IMR-90 (cell line): ENCODE results near the gene SELENBP1. TPM values are rescaled to one million over a fixed set of nuclear protein-coding genes. Genes with fewer than 3 reads are reported as not detected.

Source experiments
- ATAC-seq: fragments of 200-7000 bp; cut with Tn5 transposase; 2 replicates; pipeline ENCODE4 v1.9.1; 2020; ENCODE audit warnings: low read depth, mild to moderate bottlenecking, moderate library complexity
- BruUV-seq: library from RNA; stranded (reverse); fragments of 400-500 nt; replicated peaks from 2 replicates; lab custom pipeline; 2021; lab: Mats Ljungman, UMichigan
- CTCF ChIA-PET: fragments of 300-600 bp; formaldehyde crosslinking; extraction: SDS; loops from one replicate; lab custom pipeline; 2021; ENCODE audit warnings: antibody characterized with exemption; lab: Yijun Ruan, JAX
- POLR2A ChIA-PET: fragments of 300-600 bp; sonication (Branson Sonifier 250); formaldehyde crosslinking; loops from one replicate; lab custom pipeline; 2022; ENCODE audit warnings: antibody characterized with exemption; ENCODE audit not compliant: unreplicated experiment; lab: Charles Lee
- DNase-seq: peaks from one replicate; pipeline ENCODE4 v3.0.0; 2013
- H2AFZ ChIP-seq: replicated peaks from 2 replicates; pipeline ENCODE3; 2013; ENCODE audit warnings: low read length, mild to moderate bottlenecking; ENCODE audit not compliant: poor library complexity
- H2AK5ac ChIP-seq: 2 replicates; pipeline ENCODE4 v1.6.1; 2013; ENCODE audit warnings: low read depth, low read length, inconsistent platforms
- H2AK9ac ChIP-seq: replicated peaks from 2 replicates; pipeline ENCODE3; 2013; ENCODE audit warnings: mild to moderate bottlenecking, low read depth, low read length, moderate library complexity; ENCODE audit not compliant: poor library complexity
- H2BK120ac ChIP-seq: 2 replicates; pipeline ENCODE4 v1.6.1; 2013; ENCODE audit warnings: low read depth, low read length, inconsistent platforms
- H2BK15ac ChIP-seq: 3 replicates; pipeline ENCODE4 v1.6.1; 2013; ENCODE audit warnings: low read depth, low read length, inconsistent platforms
- H2BK20ac ChIP-seq: 2 replicates; pipeline ENCODE4 v1.6.1; 2013; ENCODE audit warnings: low read depth, mild to moderate bottlenecking, inconsistent platforms, low read length, moderate library complexity
- H2BK5ac ChIP-seq: 2 replicates; pipeline ENCODE4 v1.6.1; 2013; ENCODE audit warnings: mild to moderate bottlenecking, low read depth, low read length, inconsistent platforms; ENCODE audit not compliant: poor library complexity, severe bottlenecking
- H3K14ac ChIP-seq: replicated peaks from 2 replicates; pipeline ENCODE4 v1.6.1; 2013; ENCODE audit warnings: low read depth, low read length, inconsistent platforms
- H3K18ac ChIP-seq: 2 replicates; pipeline ENCODE4 v1.6.1; 2013; ENCODE audit warnings: low read depth, low read length, control low read depth
- H3K23ac ChIP-seq: 2 replicates; pipeline ENCODE4 v1.6.1; 2013; ENCODE audit warnings: low read depth, low read length, inconsistent platforms
- H3K27ac ChIP-seq: 2 replicates; pipeline ENCODE4 v1.5.1; 2013; ENCODE audit warnings: mild to moderate bottlenecking, control low read depth, low read length; ENCODE audit not compliant: insufficient read depth
- H3K27me3 ChIP-seq: 2 replicates; pipeline ENCODE4 v1.6.1; 2013; ENCODE audit warnings: low read length; ENCODE audit not compliant: control insufficient read depth, insufficient read depth
- H3K36me3 ChIP-seq: 2 replicates; pipeline ENCODE4 v1.6.1; 2013; ENCODE audit warnings: low read length, mixed read lengths; ENCODE audit not compliant: control insufficient read depth, insufficient read depth
- H3K4ac ChIP-seq: 2 replicates; pipeline ENCODE4 v1.6.1; 2013; ENCODE audit warnings: low read depth, low read length, inconsistent platforms
- H3K4me1 ChIP-seq: 2 replicates; pipeline ENCODE4 v1.6.1; 2013; ENCODE audit warnings: low read length, mixed read lengths; ENCODE audit not compliant: control insufficient read depth, insufficient read depth
- H3K4me2 ChIP-seq: 2 replicates; pipeline ENCODE4 v1.6.1; 2013; ENCODE audit warnings: low read depth, mild to moderate bottlenecking, control low read depth, low read length, moderate library complexity
- H3K4me3 ChIP-seq: 2 replicates; pipeline ENCODE4 v1.5.1; 2013; ENCODE audit warnings: low read depth, mild to moderate bottlenecking, control low read depth, low read length, moderate library complexity; ENCODE audit not compliant: insufficient read depth
- H3K56ac ChIP-seq: 2 replicates; pipeline ENCODE4 v1.6.1; 2013; ENCODE audit warnings: low read length, inconsistent platforms; ENCODE audit not compliant: insufficient read depth; ENCODE audit errors: extremely low read depth
- H3K79me1 ChIP-seq, 2 experiments: 2 replicates each; pipeline ENCODE4 v1.6.1; 2013; ENCODE audit warnings: low read length in 2 of 2, inconsistent platforms in 1 of 2, low read depth in 1 of 2
- H3K9ac ChIP-seq: 2 replicates; pipeline ENCODE4 v1.6.1; 2013; ENCODE audit warnings: low read depth, low read length, control low read depth
- H3K9me1 ChIP-seq: 2 replicates; pipeline ENCODE4 v1.6.1; 2013; ENCODE audit warnings: low read length, inconsistent platforms; ENCODE audit not compliant: insufficient read depth
- H3K9me3 ChIP-seq: 2 replicates; pipeline ENCODE4 v1.6.1; 2013; ENCODE audit warnings: low read length; ENCODE audit not compliant: control insufficient read depth, insufficient read depth
- H4K20me1 ChIP-seq: 2 replicates; pipeline ENCODE4 v1.6.1; 2013; ENCODE audit warnings: low read length, inconsistent platforms; ENCODE audit not compliant: insufficient read depth
- H4K5ac ChIP-seq: 2 replicates; pipeline ENCODE4 v1.6.1; 2013; ENCODE audit warnings: mild to moderate bottlenecking, low read depth, low read length, control low read depth
- H4K8ac ChIP-seq, 2 experiments: 2 replicates each; pipeline ENCODE4 v1.6.1; 2013; ENCODE audit warnings: low read depth in 2 of 2, low read length in 2 of 2, control low read depth in 1 of 2, inconsistent platforms in 1 of 2
- H4K91ac ChIP-seq: 2 replicates; pipeline ENCODE4 v1.6.1; 2013; ENCODE audit warnings: low read depth, low read length, inconsistent platforms; ENCODE audit not compliant: insufficient read depth
- CHD1 ChIP-seq: IDR thresholded peaks from 2 replicates; pipeline ENCODE4 v1.6.1; 2012; ENCODE audit warnings: low read depth, low read length, improper control_type of control experiment
- FOS ChIP-seq: fragments of 150-350 bp; IDR thresholded peaks from 2 replicates; pipeline ENCODE4 v1.6.1; 2016; ENCODE audit warnings: low read depth, low read length
- POLR2A ChIP-seq: IDR thresholded peaks from 2 replicates; pipeline ENCODE4 v1.6.1; 2012; ENCODE audit warnings: mild to moderate bottlenecking, low read depth, low read length
- RCOR1 ChIP-seq: IDR thresholded peaks from 2 replicates; pipeline ENCODE4 v1.6.1; 2012; ENCODE audit warnings: mild to moderate bottlenecking, low read length, improper control_type of control experiment; ENCODE audit not compliant: insufficient replicate concordance
- SMC3 ChIP-seq: fragments of 150-350 bp; IDR thresholded peaks from 2 replicates; pipeline ENCODE4 v1.6.1; 2016; ENCODE audit warnings: low read depth, mild to moderate bottlenecking, antibody characterized with exemption, low read length, moderate library complexity
- WGBS, 2 experiments: methylation state at CpG; one replicate each; pipeline versions ENCODE4 v1.1.5 to v1.1.7; 2013; ENCODE audit warnings: missing lambda C conversion rate in 2 of 2; ENCODE audit not compliant: insufficient read length in 1 of 2; ENCODE audit errors: extremely low coverage in 2 of 2; 5-methylcytosine and 5-hydroxymethylcytosine counted together
- dilution Hi-C: fragments of 300-500 bp; cut with HindIII; formaldehyde crosslinking; loops from one replicate; pipeline ENCODE4 v1.14.3; 2018; ENCODE audit warnings: low sequenced_read_pairs; ENCODE audit not compliant: unreplicated experiment
- in situ Hi-C: fragments of 300-500 bp; cut with MboI; formaldehyde crosslinking; loops from 3 replicates; pipeline ENCODE4 v1.14.3; 2019; ENCODE audit warnings: low sequenced_read_pairs, inconsistent platforms, mixed read lengths
- intact Hi-C: fragments of 100-400 bp; cut with micrococcal nuclease; formaldehyde crosslinking; loops from 2 replicates; pipeline ENCODE4 v1.10.0; 2022
- polyA plus RNA-seq, 3 experiments: library from polyadenylated mRNA; depleted of rRNA; stranded (reverse); fragments of >200 nt; gene quantifications; 2 replicates each; pipeline ENCODE4 v1.2.3, GENCODE V29; 2012; ENCODE audit warnings: low replicate concordance in 1 of 3
- total RNA-seq: library from RNA; depleted of rRNA; stranded (reverse); fragments of >200 nt; gene quantifications from 2 replicates; pipeline ENCODE4 v1.2.3, GENCODE V29; 2012
- TF ChIP-seq, protein P1 (sequence below): conservative IDR thresholded peaks from 2 replicates; pipeline ENCODE4 v1.5.1; 2012; ENCODE audit warnings: mild to moderate bottlenecking, low read depth, low read length, improper control_type of control experiment
- TF ChIP-seq, protein P2 (sequence below): fragments of 150-350 bp; IDR thresholded peaks from 2 replicates; pipeline ENCODE4 v1.6.1; 2016; ENCODE audit warnings: low read depth, mild to moderate bottlenecking, low read length, moderate library complexity, borderline replicate concordance

SELENBP1 gene
- total and polyA plus RNA-seq, 2 of the 4 experiments (the other 2 are of a cell fraction): 21.3 to 56.9 TPM

DNA sequence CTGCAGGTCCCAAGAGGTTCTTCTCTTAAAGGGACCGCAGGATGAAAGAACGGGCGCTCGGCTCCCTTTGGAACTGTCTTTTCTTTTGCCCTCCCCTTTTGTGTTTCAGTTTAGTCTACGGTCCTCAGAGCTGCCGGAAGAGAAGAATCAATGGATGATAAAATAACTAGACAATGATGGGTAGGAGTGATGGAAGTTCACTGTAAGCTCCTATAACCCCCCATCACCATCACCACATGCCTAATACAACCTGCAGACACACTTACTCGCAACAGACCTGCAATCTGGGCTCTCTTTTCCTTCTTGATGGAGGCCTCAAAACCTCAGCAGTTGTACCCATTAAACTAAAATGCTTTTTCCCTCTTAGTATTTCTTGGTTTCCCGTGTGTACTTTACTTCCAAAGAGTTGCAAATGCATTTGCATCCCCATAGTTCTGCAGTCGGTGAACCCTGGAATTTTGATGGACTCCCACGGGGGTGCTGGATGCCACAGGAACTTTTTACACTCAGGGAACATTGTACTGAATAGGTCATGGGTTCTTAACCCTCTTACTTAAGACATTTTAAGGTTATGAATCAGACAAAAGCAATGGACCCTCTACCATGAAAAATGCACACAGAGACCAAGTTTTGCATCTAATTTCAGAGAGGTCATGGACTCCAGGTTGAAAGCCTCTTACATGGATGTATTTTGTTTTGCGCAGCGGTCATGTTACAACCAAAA is 24.8 kb downstream of the SELENBP1 start:
- H3K9me1 ChIP-seq: peaks cover 10% of the 10 kb centered on the region
- peak overlapping the region; percentile 86 for H3K14ac ChIP-seq
- H2BK20ac ChIP-seq: peak overlapping the region; percentile 44
- H3K9me3 ChIP-seq: no peaks in the 10 kb centered on the region
- H3K4me2 ChIP-seq: peak overlapping the region; percentile 62
- no peak overlapping the region for H2AK9ac ChIP-seq
- dilution Hi-C loops: no loop called here
- peak overlapping the region; percentile 31; the same call in 1 of the 2 replicates for H3K27ac ChIP-seq
- H3K56ac ChIP-seq: peak overlapping the region; percentile 31; the same call in 1 of the 2 replicates
- H3K79me1 ChIP-seq: peaks cover 12 to 22% of the 10 kb centered on the region in 2 experiments
- H3K4me1 ChIP-seq: peaks cover 7% of the 10 kb centered on the region
- peak overlapping the region; percentile 50; the same call in 1 of the 2 replicates for H3K23ac ChIP-seq
- WGBS, 2 experiments: no CpG with 5 or more reads among the region's 12 CpGs
- ChIA-PET POLR2A (no interaction called here), CTCF (no interaction called here)
- peak overlapping the region; percentile 23; the same call in 1 of the 2 replicates for H4K5ac ChIP-seq
- no TSS peak for BruUV-seq
- H2BK120ac ChIP-seq: peak overlapping the region; percentile 75
- peak overlapping the region; percentile 70 for H3K4ac ChIP-seq
- intact Hi-C loops: loop anchor here (1.0 kb wide), 1 partner anchor 52 kb away; the partner anchor contains the start of gene PSMB4
- peak overlapping the region; percentile 57; the same call in 1 of the 2 replicates for H2AK5ac ChIP-seq
- TF ChIP-seq SMC3 (no peak), CHD1 (no peak), RCOR1 (no peak), FOS (no peak), POLR2A (no peak)
- TF ChIP-seq, protein P1, sequence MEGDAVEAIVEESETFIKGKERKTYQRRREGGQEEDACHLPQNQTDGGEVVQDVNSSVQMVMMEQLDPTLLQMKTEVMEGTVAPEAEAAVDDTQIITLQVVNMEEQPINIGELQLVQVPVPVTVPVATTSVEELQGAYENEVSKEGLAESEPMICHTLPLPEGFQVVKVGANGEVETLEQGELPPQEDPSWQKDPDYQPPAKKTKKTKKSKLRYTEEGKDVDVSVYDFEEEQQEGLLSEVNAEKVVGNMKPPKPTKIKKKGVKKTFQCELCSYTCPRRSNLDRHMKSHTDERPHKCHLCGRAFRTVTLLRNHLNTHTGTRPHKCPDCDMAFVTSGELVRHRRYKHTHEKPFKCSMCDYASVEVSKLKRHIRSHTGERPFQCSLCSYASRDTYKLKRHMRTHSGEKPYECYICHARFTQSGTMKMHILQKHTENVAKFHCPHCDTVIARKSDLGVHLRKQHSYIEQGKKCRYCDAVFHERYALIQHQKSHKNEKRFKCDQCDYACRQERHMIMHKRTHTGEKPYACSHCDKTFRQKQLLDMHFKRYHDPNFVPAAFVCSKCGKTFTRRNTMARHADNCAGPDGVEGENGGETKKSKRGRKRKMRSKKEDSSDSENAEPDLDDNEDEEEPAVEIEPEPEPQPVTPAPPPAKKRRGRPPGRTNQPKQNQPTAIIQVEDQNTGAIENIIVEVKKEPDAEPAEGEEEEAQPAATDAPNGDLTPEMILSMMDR: no peak
- TF ChIP-seq, protein P2, sequence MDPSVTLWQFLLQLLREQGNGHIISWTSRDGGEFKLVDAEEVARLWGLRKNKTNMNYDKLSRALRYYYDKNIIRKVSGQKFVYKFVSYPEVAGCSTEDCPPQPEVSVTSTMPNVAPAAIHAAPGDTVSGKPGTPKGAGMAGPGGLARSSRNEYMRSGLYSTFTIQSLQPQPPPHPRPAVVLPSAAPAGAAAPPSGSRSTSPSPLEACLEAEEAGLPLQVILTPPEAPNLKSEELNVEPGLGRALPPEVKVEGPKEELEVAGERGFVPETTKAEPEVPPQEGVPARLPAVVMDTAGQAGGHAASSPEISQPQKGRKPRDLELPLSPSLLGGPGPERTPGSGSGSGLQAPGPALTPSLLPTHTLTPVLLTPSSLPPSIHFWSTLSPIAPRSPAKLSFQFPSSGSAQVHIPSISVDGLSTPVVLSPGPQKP: no peak
- no peaks in the 10 kb centered on the region for H3K27me3 ChIP-seq
- H3K36me3 ChIP-seq: peaks cover 19% of the 10 kb centered on the region
- DNase-seq (no peak), ATAC-seq (no peak)
- peak overlapping the region; percentile 37 for H2BK5ac ChIP-seq
- H3K4me3 ChIP-seq: peak overlapping the region; percentile 34
- H4K20me1 ChIP-seq: no peaks in the 10 kb centered on the region
- H2BK15ac ChIP-seq: peak overlapping the region; percentile 39; the same call in 1 of the 3 replicates
- peak overlapping the region; percentile 4; the same call in 1 of the 2 replicates for H3K18ac ChIP-seq
- peak overlapping the region; percentile 73 for H4K91ac ChIP-seq
- in situ Hi-C loops: no loop called here
- peak overlapping the region; percentile 79 for H2AFZ ChIP-seq
- H4K8ac ChIP-seq: peak overlapping the region; percentile 81 to 82
- peak overlapping the region; percentile 17; the same call in 1 of the 2 replicates for H3K9ac ChIP-seq
